Peyer's patch (tissue), 4 donors: ENCODE results near the gene ASB13.

ENCODE experiments used
- POLR2A ChIP-seq, 2 donors: fragments of 450-650 bp; IDR thresholded peaks; one replicate each; pipeline ENCODE4 v1.5.1; 2017; ENCODE audit warnings: antibody characterized with exemption in 2 of 2, mild to moderate bottlenecking in 2 of 2, moderate library complexity in 2 of 2
- TF ChIP-seq, protein P1 (sequence below), 6 experiments: fragments of 450-650 bp in 4 of 6; fragments of 200-600 bp in 2 of 6; sonication (generic) in 1 of 6; IDR thresholded peaks; one replicate each; pipeline ENCODE4 v1.5.1; 2017 to 2019; ENCODE audit warnings: antibody characterized with exemption in 6 of 6, mild to moderate bottlenecking in 3 of 6, moderate library complexity in 1 of 6

DNA sequence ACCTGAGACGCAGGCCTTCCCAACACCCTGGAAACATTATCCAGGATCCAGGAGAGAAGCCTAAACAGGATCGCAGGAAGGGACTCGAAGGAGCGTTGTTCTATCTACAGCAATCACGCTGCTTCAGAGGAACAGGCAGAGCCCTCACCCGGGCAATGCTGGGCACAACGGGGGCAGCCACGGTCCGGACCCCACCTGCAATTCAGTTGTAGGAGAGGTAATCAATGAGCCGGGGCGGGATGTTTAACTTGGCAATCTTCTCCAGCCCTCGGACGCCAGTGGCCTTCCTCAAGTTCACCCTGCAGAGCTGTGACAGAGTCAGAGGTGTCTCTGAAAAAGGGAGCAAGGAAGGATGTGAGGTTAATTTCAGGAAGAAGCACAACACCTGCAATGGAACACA, 25.9 kb downstream of the ASB13 start:
- TF ChIP-seq, protein P1, sequence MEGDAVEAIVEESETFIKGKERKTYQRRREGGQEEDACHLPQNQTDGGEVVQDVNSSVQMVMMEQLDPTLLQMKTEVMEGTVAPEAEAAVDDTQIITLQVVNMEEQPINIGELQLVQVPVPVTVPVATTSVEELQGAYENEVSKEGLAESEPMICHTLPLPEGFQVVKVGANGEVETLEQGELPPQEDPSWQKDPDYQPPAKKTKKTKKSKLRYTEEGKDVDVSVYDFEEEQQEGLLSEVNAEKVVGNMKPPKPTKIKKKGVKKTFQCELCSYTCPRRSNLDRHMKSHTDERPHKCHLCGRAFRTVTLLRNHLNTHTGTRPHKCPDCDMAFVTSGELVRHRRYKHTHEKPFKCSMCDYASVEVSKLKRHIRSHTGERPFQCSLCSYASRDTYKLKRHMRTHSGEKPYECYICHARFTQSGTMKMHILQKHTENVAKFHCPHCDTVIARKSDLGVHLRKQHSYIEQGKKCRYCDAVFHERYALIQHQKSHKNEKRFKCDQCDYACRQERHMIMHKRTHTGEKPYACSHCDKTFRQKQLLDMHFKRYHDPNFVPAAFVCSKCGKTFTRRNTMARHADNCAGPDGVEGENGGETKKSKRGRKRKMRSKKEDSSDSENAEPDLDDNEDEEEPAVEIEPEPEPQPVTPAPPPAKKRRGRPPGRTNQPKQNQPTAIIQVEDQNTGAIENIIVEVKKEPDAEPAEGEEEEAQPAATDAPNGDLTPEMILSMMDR (IDR thresholded peaks at IDR 0.05) = no peak
- TF ChIP-seq POLR2A (IDR thresholded peaks at IDR 0.05) = no peak
